BE2C (cell line): ENCODE data around the gene PALM.
"Not testable (repeated sequence)": the region's sequence is repeated elsewhere in the genome, so short reads cannot be mapped to it uniquely, and the experiment has no call there.

Experiments used
- DNase-seq: peaks from one replicate; pipeline ENCODE4 v3.0.0-alpha.2; 2020
- H3K27me3 ChIP-seq: fragments of 250-450 bp; sonication (Bioruptor Pico); 2 replicates; pipeline ENCODE4 v1.5.1; 2020; ENCODE audit warnings: mild to moderate bottlenecking
- H3K36me3 ChIP-seq: fragments of 250-450 bp; sonication (Bioruptor Pico); 2 replicates; pipeline ENCODE4 v1.5.1; 2020; ENCODE audit warnings: mild to moderate bottlenecking
- H3K4me1 ChIP-seq: fragments of 250-450 bp; sonication (Bioruptor Pico); 2 replicates; pipeline ENCODE4 v1.5.1; 2020
- H3K4me3 ChIP-seq: 2 replicates; pipeline ENCODE4 v1.5.1; 2011; ENCODE audit warnings: low read depth, low read length
- H3K9me3 ChIP-seq: fragments of 250-450 bp; sonication (Bioruptor Pico); 2 replicates; pipeline ENCODE4 v1.5.1; 2020
- TF ChIP-seq, protein P1 (sequence below): IDR thresholded peaks from 2 replicates; pipeline ENCODE4 v1.5.1; 2012; ENCODE audit warnings: mild to moderate bottlenecking, low read depth, low read length

PALM gene

DNA sequence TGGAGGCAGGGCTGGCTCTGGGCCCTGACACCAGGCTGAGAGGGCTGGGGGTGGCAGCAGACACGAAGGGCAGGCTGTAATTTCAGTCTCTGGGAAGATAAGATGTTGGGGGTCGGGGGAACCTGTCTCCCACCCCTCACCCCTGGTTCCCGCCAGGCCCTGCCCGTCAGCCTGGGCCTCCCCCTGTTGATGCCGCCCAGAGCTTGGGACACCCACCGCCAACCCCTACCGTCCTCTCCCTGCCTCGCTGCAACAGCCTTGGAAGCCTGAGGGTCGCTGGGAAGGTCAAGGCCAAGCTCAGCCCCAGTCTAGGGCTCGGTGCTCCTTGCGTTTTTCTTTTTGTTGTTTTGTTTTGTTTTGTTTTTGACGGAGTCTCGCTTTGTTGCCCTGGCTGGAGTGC, 14.5 kb downstream of the PALM start:
- no peak overlapping the region for H3K4me3 ChIP-seq
- TF ChIP-seq, protein P1, sequence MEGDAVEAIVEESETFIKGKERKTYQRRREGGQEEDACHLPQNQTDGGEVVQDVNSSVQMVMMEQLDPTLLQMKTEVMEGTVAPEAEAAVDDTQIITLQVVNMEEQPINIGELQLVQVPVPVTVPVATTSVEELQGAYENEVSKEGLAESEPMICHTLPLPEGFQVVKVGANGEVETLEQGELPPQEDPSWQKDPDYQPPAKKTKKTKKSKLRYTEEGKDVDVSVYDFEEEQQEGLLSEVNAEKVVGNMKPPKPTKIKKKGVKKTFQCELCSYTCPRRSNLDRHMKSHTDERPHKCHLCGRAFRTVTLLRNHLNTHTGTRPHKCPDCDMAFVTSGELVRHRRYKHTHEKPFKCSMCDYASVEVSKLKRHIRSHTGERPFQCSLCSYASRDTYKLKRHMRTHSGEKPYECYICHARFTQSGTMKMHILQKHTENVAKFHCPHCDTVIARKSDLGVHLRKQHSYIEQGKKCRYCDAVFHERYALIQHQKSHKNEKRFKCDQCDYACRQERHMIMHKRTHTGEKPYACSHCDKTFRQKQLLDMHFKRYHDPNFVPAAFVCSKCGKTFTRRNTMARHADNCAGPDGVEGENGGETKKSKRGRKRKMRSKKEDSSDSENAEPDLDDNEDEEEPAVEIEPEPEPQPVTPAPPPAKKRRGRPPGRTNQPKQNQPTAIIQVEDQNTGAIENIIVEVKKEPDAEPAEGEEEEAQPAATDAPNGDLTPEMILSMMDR = no peak
- no peaks in the 10 kb centered on the region for H3K27me3 ChIP-seq
- H3K36me3 ChIP-seq = no peaks in the 10 kb centered on the region
- peaks cover 7% of the 10 kb centered on the region for H3K4me1 ChIP-seq
- DNase-seq = no peak
- H3K9me3 ChIP-seq = no peaks in the 10 kb centered on the region

DNA sequence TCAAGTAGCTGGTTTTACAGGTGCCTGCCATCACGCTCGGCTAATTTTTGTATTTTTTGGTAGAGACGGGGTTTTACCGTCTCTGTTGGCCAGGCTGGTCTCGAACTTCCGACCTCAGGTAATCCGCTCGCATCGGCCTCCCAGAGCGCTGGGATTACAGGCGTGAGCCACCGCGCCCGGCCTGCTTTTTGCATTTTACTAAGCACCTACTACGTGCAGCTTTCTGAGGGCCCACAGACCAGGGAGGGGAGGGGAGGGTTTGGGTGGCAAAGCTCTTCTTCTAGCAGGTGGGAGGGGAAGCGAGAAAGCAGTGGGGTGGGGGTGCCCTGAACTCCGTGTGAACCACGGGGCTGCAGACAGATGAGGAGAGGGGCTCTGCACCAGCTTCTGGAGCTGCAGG, 15.0 kb downstream of the PALM start:
- H3K9me3 ChIP-seq = no peaks in the 10 kb centered on the region
- H3K4me3 ChIP-seq = no peak overlapping the region
- TF ChIP-seq, protein P1 = no peak
- H3K36me3 ChIP-seq = no peaks in the 10 kb centered on the region
- no peaks in the 10 kb centered on the region for H3K27me3 ChIP-seq
- no peak for DNase-seq
- peaks cover 4% of the 10 kb centered on the region for H3K4me1 ChIP-seq

DNA sequence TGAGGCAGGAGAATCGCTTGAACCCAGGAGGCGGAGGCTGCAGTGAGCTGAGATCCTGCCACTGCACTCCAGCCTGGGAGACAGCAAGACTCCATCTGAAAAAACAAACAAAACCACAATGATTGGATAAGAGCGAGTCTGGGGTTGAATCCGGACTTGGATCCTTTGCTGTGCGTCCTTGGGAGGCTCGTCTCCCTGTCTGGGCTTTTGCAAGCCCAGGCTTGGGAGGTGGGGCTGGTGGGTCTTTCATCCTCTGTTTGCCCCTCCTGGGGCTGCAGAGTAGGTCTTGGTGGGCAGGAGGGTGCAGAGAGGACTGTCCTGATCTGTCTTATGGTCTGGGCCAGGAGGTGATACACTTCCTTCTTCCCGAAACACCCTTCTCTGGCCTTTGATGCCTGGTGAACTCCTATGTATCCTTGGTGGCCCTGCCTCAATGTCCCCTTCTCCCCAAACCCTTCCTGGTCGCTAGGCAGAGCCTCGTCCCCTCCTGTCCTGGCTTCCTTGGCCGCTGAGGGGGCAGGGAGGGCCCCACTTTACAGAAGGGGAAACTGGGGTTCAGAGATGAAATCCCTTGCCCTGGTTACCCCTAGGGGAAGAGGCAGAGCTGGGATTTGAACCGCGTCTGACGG, 16.8 kb downstream of the PALM start:
- TF ChIP-seq, protein P1 = no peak
- Histone ChIP-seq H3K27me3 (no peaks in the 10 kb centered on the region), H3K9me3 (no peaks in the 10 kb centered on the region), H3K36me3 (no peaks in the 10 kb centered on the region), H3K4me1 (peaks cover 4% of the 10 kb centered on the region), H3K4me3 (no peak overlapping the region)
- no peak for DNase-seq

DNA sequence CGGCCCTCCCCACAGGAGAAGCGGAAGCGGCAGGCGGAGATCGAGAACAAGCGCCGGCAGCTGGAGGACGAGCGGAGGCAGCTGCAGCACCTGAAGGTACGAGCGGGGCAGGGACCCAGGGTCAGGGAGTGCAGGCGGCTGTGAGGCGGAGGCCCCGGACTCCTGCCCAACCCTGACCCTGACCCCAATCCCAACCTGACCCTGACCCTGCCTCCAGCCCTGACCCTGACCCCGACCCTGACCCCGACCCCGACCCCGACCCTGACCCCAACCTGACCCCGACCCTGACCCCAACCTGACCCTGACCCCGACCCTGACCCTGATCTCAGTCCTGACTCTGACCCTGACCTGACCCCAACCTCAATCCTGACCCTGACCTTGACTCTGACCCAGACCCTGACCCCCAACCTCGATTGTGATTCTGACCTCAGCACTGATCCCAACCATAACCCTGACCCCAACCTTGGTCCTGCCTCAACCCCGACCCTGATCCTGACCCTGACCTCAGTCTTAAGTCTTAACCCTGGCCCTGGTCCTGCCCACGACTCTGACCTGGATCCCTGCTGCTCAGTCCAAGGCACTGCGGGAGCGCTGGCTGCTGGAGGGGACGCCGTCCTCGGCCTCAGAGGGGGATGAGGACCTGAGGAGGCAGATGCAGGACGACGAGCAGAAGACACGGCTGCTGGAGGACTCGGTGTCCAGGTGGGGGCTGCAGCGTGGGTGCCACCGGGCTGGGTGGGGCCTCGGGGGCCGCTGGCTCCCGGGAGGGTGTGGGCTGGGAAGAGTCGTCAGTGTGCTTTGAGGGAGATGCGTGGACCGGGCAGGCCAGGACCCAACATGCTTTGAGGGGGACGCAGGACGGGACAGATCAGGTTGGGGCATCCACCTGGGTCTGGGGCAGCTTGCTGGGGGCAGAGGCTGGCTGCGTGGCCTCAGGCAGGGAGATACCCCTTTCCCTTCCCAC, 18.5 kb downstream of the PALM start:
- Histone ChIP-seq H3K4me1 (peaks cover 4% of the 10 kb centered on the region), H3K4me3 (no peak overlapping the region), H3K36me3 (no peaks in the 10 kb centered on the region), H3K9me3 (no peaks in the 10 kb centered on the region), H3K27me3 (no peaks in the 10 kb centered on the region)
- DNase-seq = no peak
- TF ChIP-seq, protein P1 = no peak

DNA sequence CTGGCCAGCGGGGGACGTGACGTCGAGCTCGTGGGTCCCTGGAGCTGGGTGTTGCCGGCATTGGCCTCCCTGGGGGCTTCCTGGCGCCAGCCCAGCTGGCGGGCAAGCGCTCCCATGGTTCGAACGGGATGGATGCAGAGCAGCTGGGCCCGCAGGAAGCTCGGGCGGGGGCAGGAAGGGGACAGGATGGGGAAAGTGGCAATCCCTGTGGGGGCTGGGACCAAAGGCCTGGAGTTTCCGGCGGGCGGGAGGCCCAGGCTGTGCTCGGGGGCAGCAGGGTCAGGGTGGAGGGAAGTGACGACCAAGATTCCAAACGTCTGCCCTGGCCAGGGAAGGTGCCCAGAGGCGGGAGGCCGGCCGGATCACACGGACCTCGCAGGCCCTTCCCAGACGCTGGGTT, 19.3 kb downstream of the PALM start:
- Histone ChIP-seq H3K36me3 (no peaks in the 10 kb centered on the region), H3K27me3 (no peaks in the 10 kb centered on the region), H3K4me1 (peaks cover 4% of the 10 kb centered on the region), H3K9me3 (no peaks in the 10 kb centered on the region), H3K4me3 (no peak overlapping the region)
- DNase-seq = peak; percentile 75
- TF ChIP-seq, protein P1 = no peak

DNA sequence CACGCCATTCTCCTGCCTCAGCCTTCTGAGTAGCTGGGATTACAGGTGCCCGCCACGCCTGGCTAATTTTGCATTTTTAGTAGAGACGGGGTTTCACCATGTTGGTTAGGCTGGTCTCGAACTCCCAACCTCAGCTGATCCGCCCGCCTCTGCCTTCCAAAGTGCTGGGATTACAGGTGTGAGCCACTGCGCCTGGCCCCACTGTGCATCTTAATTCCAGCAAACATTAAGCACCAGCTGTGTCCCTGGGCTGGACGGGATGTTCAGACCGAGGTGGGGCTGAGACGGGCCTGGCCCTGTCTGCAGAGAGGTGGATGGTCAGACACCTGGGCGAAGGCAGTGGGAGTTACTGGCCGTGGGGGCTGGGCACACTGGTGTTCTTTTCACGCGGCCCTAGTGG, 20.8 kb downstream of the PALM start:
- not testable (repeated sequence) for H3K4me3 ChIP-seq

More for the DNA sequence above, 20.8 kb downstream of the PALM start:
- H3K36me3 ChIP-seq, H3K27me3 ChIP-seq, H3K9me3 ChIP-seq, H3K4me1 ChIP-seq, DNase-seq: not testable (repeated sequence)
